Measurements from ENCODE around the gene PCDHGB1.

Gene PCDHGB1

DNA sequence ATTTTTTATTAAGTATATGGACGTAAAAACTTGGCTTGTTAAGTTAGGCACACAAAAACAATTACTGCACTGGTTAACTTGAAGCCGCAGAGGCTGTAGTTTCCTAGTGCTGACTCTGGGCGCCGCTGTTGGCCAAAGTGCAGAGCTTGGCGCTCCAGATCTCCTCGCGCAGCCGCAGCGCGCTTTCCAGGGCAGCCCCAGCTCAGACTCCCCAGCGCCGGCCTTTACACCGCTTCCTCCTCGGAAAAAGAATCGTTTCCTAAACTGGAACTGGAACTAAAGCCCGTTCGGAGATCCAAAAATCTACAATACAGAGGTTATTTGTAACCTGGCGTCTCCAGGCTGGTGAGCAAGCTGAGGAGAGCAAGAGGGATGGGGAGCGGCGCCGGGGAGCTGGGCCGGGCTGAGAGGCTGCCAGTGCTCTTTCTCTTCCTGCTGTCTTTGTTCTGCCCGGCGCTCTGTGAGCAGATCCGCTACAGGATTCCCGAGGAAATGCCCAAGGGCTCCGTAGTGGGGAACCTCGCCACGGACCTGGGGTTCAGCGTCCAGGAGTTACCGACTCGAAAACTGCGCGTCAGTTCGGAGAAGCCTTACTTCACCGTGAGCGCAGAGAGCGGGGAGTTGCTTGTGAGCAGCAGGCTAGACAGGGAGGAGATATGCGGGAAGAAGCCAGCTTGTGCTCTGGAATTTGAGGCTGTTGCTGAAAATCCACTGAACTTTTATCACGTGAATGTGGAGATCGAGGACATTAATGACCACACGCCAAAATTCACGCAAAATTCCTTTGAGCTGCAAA lies 48.1 kb downstream of the PCDHGB1 start, which contains the start of gene PCDHGB5:
PCDHGB5 (plus strand) TSS at position 192 of the 796 bp plus-strand sequence; CDS start at position 373, 181 bp downstream.
- H3K4me3 ChIP-seq (ENCODE audit: low read depth, low read length), result peak within 1 kb of the TSS; percentile 49

DNA sequence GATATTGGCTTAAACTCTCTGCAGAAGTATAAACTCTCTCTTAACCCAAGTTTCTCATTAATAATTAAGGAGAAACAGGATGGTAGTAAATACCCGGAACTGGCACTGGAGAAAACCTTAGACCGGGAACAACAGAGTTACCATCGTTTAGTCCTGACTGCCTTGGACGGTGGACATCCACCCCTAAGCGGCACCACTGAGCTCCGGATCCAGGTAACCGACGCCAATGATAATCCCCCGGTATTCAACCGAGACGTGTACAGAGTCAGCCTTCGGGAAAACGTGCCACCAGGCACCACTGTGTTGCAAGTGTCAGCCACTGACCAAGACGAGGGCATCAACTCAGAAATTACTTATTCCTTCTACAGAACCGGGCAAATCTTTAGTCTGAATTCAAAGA lies 48.7 kb downstream of the PCDHGB1 start:
- TF ChIP-seq, protein P1, sequence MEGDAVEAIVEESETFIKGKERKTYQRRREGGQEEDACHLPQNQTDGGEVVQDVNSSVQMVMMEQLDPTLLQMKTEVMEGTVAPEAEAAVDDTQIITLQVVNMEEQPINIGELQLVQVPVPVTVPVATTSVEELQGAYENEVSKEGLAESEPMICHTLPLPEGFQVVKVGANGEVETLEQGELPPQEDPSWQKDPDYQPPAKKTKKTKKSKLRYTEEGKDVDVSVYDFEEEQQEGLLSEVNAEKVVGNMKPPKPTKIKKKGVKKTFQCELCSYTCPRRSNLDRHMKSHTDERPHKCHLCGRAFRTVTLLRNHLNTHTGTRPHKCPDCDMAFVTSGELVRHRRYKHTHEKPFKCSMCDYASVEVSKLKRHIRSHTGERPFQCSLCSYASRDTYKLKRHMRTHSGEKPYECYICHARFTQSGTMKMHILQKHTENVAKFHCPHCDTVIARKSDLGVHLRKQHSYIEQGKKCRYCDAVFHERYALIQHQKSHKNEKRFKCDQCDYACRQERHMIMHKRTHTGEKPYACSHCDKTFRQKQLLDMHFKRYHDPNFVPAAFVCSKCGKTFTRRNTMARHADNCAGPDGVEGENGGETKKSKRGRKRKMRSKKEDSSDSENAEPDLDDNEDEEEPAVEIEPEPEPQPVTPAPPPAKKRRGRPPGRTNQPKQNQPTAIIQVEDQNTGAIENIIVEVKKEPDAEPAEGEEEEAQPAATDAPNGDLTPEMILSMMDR (conservative IDR thresholded peaks at IDR 0.05; ENCODE audit: low read depth, low read length), result no peak
- no peak for DNase-seq (ENCODE audit: low read depth)
- no peak overlapping the region for H3K4me3 ChIP-seq (ENCODE audit: low read depth, low read length)

More for the DNA sequence above, 48.1 kb downstream of the PCDHGB1 start, which contains the start of gene PCDHGB5:
- peak; percentile 68 for DNase-seq (ENCODE audit: low read depth)
- TF ChIP-seq, protein P1 (conservative IDR thresholded peaks at IDR 0.05; ENCODE audit: low read depth, low read length), result peak; percentile 67

DNA sequence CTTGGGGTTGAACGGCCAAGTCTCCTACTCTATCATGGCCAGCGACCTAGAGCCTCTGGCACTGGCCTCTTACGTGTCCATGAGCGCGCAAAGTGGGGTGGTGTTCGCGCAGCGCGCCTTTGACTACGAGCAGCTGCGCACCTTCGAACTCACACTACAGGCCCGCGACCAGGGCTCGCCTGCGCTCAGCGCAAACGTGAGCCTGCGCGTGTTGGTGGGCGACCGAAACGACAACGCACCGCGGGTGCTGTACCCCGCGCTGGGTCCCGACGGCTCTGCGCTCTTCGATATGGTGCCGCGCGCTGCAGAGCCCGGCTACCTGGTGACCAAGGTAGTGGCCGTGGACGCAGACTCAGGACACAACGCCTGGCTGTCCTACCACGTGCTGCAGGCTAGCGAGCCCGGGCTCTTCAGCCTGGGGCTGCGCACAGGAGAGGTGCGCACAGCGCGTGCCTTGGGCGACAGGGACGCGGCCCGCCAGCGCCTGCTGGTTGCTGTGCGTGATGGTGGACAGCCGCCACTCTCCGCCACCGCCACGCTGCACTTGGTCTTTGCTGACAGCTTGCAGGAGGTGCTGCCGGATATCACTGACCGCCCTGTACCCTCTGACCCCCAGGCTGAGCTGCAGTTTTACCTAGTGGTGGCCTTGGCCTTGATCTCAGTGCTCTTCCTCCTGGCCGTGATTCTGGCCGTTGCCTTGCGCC lies 49.8 kb downstream of the PCDHGB1 start:
- TF ChIP-seq, protein P1 (conservative IDR thresholded peaks at IDR 0.05; ENCODE audit: low read depth, low read length), result no peak
- no peak for DNase-seq (ENCODE audit: low read depth)
- H3K4me3 ChIP-seq (ENCODE audit: low read depth, low read length), result no peak overlapping the region
